Suprapubic skin (tissue), 4 donors: ENCODE measurements around the gene CYP2A6. TPM values are rescaled to one million over a fixed set of nuclear protein-coding genes. Genes with fewer than 3 reads are reported as not detected.
"Not testable (repeated sequence)": the region's sequence is repeated elsewhere in the genome, so short reads cannot be mapped to it uniquely, and the experiment has no call there.

Experiments used
- DNase-seq, 2 donors: peaks; one replicate each; pipeline ENCODE4 v3.0.0-alpha.2; 2019; ENCODE audit warnings: low spot score in 2 of 2
- H3K27ac ChIP-seq: fragments of 200-600 bp; sonication (generic); one replicate; pipeline ENCODE4 v1.5.1; 2019
- H3K27me3 ChIP-seq: fragments of 200-600 bp; sonication (generic); one replicate; pipeline ENCODE4 v1.5.1; 2019
- H3K36me3 ChIP-seq: fragments of 200-600 bp; sonication (generic); one replicate; pipeline ENCODE4 v1.5.1; 2019
- H3K4me1 ChIP-seq: fragments of 200-600 bp; sonication (generic); one replicate; pipeline ENCODE4 v1.5.1; 2019
- H3K4me3 ChIP-seq: fragments of 200-600 bp; sonication (generic); one replicate; pipeline ENCODE4 v1.5.1; 2019; ENCODE audit warnings: mild to moderate bottlenecking
- H3K9me3 ChIP-seq: fragments of 200-600 bp; sonication (generic); one replicate; pipeline ENCODE4 v1.5.1; 2019
- EP300 ChIP-seq: sonication (generic); formaldehyde crosslinking; IDR thresholded peaks from one replicate; pipeline ENCODE4 v1.6.1; 2017; ENCODE audit warnings: antibody characterized with exemption
- POLR2A ChIP-seq, 2 donors: fragments of 450-650 bp; IDR thresholded peaks; one replicate each; pipeline ENCODE4 v1.6.1; 2017; ENCODE audit warnings: antibody characterized with exemption in 2 of 2, mild to moderate bottlenecking in 2 of 2, moderate library complexity in 2 of 2
- POLR2AphosphoS5 ChIP-seq, 3 donors: sonication (generic); formaldehyde crosslinking; IDR thresholded peaks; one replicate each; pipeline ENCODE4 v1.6.1; 2017; ENCODE audit warnings: antibody characterized with exemption in 3 of 3
- WGBS: methylation state at CpG from one replicate; pipeline ENCODE4 v1.1.5; 2018; 5-methylcytosine and 5-hydroxymethylcytosine counted together
- total RNA-seq, 4 donors: library from RNA; depleted of rRNA; stranded (reverse); fragments of >200 nt; gene quantifications; one replicate each; pipeline ENCODE4 v1.1.0, GENCODE V29; 2016
- TF ChIP-seq, protein P1 (sequence below), 2 donors: fragments of 200-600 bp in 1 of 2; fragments of 450-650 bp in 1 of 2; sonication (generic) in 1 of 2; IDR thresholded peaks; one replicate each; pipeline ENCODE4 v1.5.1; 2016 to 2019; ENCODE audit warnings: antibody characterized with exemption in 2 of 2, mild to moderate bottlenecking in 1 of 2, moderate library complexity in 1 of 2

Gene CYP2A6, protein sequence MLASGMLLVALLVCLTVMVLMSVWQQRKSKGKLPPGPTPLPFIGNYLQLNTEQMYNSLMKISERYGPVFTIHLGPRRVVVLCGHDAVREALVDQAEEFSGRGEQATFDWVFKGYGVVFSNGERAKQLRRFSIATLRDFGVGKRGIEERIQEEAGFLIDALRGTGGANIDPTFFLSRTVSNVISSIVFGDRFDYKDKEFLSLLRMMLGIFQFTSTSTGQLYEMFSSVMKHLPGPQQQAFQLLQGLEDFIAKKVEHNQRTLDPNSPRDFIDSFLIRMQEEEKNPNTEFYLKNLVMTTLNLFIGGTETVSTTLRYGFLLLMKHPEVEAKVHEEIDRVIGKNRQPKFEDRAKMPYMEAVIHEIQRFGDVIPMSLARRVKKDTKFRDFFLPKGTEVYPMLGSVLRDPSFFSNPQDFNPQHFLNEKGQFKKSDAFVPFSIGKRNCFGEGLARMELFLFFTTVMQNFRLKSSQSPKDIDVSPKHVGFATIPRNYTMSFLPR
- total RNA-seq, result not detected

DNA sequence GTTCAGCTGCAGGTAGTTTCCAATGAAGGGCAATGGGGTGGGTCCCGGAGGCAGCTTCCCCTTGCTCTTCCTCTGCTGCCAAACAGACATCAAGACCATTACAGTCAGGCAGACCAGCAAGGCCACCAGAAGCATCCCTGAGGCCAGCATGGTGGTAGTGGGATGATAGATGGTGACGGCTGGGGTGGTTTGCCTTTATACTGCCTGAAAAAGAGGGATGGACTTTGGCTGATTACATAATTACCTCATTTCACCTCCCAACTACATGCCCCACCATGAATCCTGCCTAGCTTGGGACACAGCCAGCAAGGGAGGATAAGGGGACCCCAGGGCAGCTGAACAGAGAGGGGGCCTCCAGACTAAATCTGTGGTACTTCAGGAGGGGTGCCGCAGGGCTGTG lies at the start of gene CYP2A6:
CYP2A6 (minus strand) TSS at position 171 of the 400 bp plus-strand sequence; CDS start at position 150, 21 bp downstream.
- DNase-seq, H3K27ac ChIP-seq, H3K9me3 ChIP-seq, H3K4me1 ChIP-seq, H3K36me3 ChIP-seq, H3K4me3 ChIP-seq, H3K27me3 ChIP-seq: not testable (repeated sequence)
- WGBS, result 89% methylated on average over 2 of the region's 3 CpGs

DNA sequence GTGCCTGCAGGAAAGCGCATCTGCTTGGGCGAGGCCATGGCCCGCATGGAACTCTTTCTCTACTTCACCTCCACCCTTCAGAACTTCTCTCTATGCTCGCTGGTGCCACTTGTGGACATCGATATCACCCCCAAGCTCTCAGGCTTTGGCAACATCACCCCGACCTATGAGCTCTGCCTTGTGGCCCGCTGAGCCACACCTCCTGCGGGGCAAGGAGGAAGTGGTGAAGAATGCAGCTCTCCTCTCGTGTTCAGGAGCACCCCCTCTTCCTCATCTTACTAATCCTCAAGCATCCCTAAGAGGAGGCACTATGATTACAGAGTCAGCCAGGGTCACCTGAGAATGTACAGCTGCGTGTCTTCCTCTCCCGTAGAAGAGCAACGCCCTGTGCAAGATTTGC lies 49.7 kb upstream of the CYP2A6 start:
- 78% methylated on average over 12 of the region's 12 CpGs for WGBS

DNA sequence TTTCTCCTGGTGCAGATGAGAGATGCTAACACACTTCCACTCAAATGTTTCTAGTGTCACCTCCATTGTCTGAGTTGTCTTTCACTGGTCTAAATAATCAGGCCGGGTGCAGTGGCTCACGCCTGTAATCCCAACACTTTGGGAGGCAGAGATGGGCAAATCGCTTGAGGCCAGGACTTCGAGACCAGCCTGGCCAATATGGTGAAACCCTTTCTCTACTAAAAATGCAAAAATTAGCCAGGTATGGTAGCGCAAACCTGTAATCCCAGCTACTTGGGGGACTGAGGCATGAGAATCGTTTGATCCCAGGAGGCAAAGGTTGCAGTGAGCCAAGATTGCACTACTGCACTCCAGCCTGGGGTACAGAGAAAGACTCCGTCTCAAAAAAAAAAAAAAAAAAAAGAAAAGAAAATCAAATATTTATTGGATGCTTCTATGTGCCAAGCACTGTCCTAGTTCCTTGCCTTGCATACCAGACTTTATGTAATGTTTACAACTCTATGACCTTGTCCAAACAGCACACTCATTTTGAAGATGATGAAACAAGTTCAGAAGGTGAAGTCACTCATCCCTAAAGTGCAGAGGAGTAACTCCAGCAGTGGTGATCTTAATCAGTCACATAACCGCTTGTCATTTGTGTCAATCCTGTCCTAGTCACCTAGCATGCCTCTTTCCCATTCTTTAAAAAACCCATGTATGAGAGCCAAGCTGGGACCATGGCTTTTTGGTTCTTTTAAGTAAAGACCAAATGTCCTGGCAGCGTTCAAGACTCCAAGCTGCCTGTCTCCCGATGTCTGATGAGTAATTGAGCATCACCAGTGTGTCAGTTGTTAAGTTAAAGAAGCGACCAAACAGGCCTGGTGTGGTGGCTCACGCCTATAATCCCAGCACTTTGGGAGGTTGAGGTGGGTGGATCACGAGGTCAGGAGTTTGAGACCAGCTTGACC lies 46.9 kb upstream of the CYP2A6 start:
- H3K4me3 ChIP-seq, H3K36me3 ChIP-seq, H3K4me1 ChIP-seq, DNase-seq, H3K27ac ChIP-seq, H3K9me3 ChIP-seq, H3K27me3 ChIP-seq: not testable (repeated sequence)
- 77% methylated on average over 13 of the region's 13 CpGs for WGBS

More for the DNA sequence above, 49.7 kb upstream of the CYP2A6 start:
- not testable (repeated sequence) for H3K4me3 ChIP-seq, DNase-seq, H3K4me1 ChIP-seq, H3K27me3 ChIP-seq, H3K9me3 ChIP-seq, H3K27ac ChIP-seq, H3K36me3 ChIP-seq

DNA sequence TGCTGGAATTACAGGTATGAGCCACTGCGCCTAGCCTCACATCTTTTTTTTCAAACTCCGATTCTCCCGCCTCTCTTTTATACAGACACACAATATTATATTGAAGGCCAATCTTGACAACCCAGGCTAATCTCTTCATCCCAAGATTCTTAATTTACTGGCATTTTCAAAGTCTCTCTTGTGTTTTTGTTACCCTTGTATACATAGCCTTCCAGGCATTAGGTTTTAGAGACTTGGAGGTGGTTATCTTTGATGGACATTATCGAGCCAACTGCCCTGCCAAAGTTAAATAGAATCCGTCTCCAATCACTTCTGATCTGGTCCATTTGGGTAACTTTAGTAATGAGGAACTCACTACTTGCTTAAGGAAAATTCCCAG lies 46.2 kb upstream of the CYP2A6 start:
- no peak for TF ChIP-seq POLR2AphosphoS5 (IDR thresholded peaks at IDR 0.05)
- Histone ChIP-seq H3K9me3 (no peaks in the 10 kb centered on the region), H3K4me1 (no peaks in the 10 kb centered on the region), H3K27ac (no peak overlapping the region), H3K4me3 (no peak overlapping the region), H3K36me3 (no peaks in the 10 kb centered on the region), H3K27me3 (no peaks in the 10 kb centered on the region)
- no peak for DNase-seq
- 92% methylated on average over 5 of the region's 5 CpGs for WGBS

DNA sequence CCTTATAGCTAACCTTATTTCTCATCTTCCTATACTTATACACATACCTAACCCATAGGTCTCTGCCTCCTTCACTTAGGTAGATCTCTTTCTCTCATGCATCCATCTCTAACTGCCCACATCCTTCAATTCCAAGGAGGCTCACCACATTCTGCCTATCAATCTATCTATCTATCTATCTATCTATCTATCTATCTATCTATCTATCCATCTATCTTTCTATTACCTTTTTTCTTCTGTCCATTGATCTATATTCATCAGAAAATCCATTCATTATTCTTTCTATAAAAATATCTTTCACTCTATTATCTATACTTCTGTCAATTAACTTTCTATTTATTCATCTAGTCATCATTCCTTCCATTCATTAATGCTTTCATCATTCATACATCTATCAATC lies 42.9 kb upstream of the CYP2A6 start:
- no peaks in the 10 kb centered on the region for H3K27me3 ChIP-seq
- no peak overlapping the region for H3K4me3 ChIP-seq
- no peaks in the 10 kb centered on the region for H3K36me3 ChIP-seq
- H3K27ac ChIP-seq, result no peak overlapping the region
- H3K4me1 ChIP-seq, result no peaks in the 10 kb centered on the region
- no peaks in the 10 kb centered on the region for H3K9me3 ChIP-seq
- no peak for DNase-seq
- TF ChIP-seq POLR2AphosphoS5 (IDR thresholded peaks at IDR 0.05) (no peak), EP300 (no peak), POLR2A (IDR thresholded peaks at IDR 0.05) (no peak)
- TF ChIP-seq, protein P1, sequence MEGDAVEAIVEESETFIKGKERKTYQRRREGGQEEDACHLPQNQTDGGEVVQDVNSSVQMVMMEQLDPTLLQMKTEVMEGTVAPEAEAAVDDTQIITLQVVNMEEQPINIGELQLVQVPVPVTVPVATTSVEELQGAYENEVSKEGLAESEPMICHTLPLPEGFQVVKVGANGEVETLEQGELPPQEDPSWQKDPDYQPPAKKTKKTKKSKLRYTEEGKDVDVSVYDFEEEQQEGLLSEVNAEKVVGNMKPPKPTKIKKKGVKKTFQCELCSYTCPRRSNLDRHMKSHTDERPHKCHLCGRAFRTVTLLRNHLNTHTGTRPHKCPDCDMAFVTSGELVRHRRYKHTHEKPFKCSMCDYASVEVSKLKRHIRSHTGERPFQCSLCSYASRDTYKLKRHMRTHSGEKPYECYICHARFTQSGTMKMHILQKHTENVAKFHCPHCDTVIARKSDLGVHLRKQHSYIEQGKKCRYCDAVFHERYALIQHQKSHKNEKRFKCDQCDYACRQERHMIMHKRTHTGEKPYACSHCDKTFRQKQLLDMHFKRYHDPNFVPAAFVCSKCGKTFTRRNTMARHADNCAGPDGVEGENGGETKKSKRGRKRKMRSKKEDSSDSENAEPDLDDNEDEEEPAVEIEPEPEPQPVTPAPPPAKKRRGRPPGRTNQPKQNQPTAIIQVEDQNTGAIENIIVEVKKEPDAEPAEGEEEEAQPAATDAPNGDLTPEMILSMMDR (IDR thresholded peaks at IDR 0.05), result no peak

DNA sequence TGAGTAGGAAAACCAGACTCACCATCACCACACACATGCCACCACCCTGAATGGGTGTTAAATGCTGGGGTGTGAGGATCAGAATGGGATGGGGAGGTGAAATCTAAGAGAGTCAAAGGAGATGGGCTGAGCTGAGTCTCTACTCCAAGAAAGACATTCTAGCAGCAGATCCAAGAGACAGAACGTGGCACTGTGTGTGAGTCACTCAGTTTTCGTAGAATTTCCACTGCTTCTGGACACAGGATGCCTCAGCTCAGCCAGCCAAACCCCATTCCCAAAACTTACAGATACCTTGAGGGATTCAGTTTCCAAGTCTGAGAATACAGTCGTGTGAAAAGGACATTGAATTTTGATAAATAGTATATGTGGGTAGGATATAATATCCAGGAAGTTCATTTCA lies 39.1 kb upstream of the CYP2A6 start:
- H3K4me3 ChIP-seq, result no peak overlapping the region
- no peak overlapping the region for H3K27ac ChIP-seq
- no peak for TF ChIP-seq POLR2AphosphoS5 (IDR thresholded peaks at IDR 0.05)
- TF ChIP-seq, protein P1 (IDR thresholded peaks at IDR 0.05), result no peak
- TF ChIP-seq POLR2A (IDR thresholded peaks at IDR 0.05), result no peak
- no peak for TF ChIP-seq EP300
- H3K36me3 ChIP-seq, result no peaks in the 10 kb centered on the region
- H3K4me1 ChIP-seq, result no peaks in the 10 kb centered on the region
- no peaks in the 10 kb centered on the region for H3K9me3 ChIP-seq
- DNase-seq, result no peak
- no peaks in the 10 kb centered on the region for H3K27me3 ChIP-seq
- 48% methylated on average over 3 of the region's 3 CpGs for WGBS

DNA sequence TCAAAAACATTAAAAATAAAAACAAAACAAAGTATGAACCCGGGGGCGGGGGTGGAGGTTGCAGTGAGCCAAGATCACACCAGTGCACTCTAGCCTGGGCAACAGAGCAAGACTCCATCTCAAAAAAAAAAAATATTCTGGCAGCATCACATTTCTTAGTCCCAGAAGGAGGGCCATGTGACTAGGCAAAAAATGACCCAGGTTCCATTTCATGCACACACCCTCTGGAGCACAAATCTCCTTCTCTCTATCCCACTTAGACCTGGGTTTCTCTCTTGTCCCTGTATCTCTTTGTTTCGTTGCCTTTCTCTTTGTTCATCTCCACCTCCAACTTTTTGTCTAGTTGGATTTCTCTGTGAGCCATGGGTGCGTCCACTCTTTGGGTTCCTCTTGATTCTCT lies 37.9 kb upstream of the CYP2A6 start:
- no peak overlapping the region for H3K27ac ChIP-seq
- H3K9me3 ChIP-seq, result no peaks in the 10 kb centered on the region
- H3K4me3 ChIP-seq, result no peak overlapping the region
- WGBS, result 89% methylated on average over 4 of the region's 4 CpGs
- no peaks in the 10 kb centered on the region for H3K27me3 ChIP-seq
- no peaks in the 10 kb centered on the region for H3K36me3 ChIP-seq
- no peak for DNase-seq
- H3K4me1 ChIP-seq, result no peaks in the 10 kb centered on the region
- TF ChIP-seq POLR2A (IDR thresholded peaks at IDR 0.05) (no peak), EP300 (no peak), POLR2AphosphoS5 (IDR thresholded peaks at IDR 0.05) (no peak)
- TF ChIP-seq, protein P1 (IDR thresholded peaks at IDR 0.05), result no peak

DNA sequence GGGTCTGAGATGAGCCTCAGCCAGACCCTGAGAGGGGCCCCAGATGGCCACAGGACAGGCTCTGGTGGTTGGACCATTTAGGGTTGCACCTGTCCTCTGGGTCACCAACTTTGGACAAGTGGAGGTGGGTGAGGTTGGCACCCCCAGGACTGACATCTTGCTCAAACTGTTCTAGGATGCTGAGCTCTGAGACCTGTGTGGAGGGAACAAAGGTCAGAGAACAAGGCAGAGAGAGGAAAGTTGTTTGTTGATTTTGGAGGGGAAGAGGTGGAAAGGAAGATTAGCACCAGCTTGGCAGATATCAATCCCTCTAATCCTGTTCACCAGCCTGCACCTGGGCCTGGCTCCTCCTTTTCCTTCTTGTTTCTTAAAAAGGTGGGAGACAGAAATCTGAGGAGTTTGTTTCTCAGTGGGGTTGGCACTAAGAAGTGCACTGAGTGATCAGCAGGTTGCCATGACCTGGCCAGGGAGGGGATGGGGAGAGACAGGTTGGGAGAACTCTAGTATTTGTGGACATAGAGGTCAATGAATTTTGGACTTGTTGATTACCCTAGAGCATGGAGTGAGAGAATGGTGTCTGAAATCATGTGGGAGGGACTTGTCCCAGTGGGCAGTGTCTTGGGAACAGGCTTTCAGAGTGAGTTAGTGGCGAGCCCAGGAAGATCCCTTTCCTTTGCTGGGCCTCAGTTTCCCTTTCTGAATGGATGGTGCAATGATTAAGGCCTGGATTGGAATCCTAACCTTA lies 34.1 kb upstream of the CYP2A6 start:
- not testable (repeated sequence) for H3K36me3 ChIP-seq, H3K4me3 ChIP-seq

DNA sequence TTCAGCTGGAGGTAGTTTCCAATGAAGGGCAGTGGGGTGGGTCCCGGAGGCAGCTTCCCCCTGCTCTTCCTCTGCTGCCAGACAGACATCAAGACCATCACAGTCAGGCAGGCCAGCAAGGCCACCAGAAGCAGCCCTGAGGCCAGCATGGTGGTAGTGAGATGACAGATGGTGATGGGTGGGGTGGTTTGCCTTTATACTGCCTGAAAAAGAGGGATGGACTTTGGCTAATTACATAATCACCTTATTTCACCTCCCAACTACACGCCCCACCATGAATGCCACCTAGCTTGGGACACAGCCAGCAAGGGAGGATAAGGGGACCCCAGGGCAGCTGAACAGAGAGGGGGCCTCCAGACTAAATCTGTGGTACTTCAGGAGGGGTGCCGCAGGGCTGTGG lies 31.8 kb upstream of the CYP2A6 start, which contains the start of gene CYP2A7:
CYP2A7 (minus strand) TSS at position 170 of the 400 bp plus-strand sequence; CDS start at position 149, 21 bp downstream.
- H3K4me1 ChIP-seq, H3K36me3 ChIP-seq, DNase-seq, H3K27ac ChIP-seq, H3K4me3 ChIP-seq, H3K9me3 ChIP-seq: not testable (repeated sequence)
- 73% methylated on average over 3 of the region's 3 CpGs for WGBS
- H3K27me3 ChIP-seq, result peaks cover 16% of the 10 kb centered on the region

More for the DNA sequence above, 34.1 kb upstream of the CYP2A6 start:
- DNase-seq, H3K27me3 ChIP-seq, H3K9me3 ChIP-seq, H3K27ac ChIP-seq, H3K4me1 ChIP-seq: not testable (repeated sequence)
- WGBS, result no CpG with 5 or more reads among the region's 1 CpG
